Stomach (tissue), 4 donors: ENCODE results near the gene TALDO1.

Experiments
- CTCF ChIP-seq, 7 experiments: fragments of 450-650 bp in 4 of 7; fragments of 200-600 bp in 3 of 7; sonication (generic) in 3 of 7; IDR thresholded peaks; one replicate each; pipeline ENCODE4 v1.5.1; 2016 to 2019; ENCODE audit warnings: antibody characterized with exemption in 7 of 7, control low read depth in 2 of 7, mild to moderate bottlenecking in 1 of 7
- EP300 ChIP-seq: sonication (generic); formaldehyde crosslinking; IDR thresholded peaks from one replicate; pipeline ENCODE4 v1.6.1; 2017; ENCODE audit warnings: antibody characterized with exemption
- POLR2A ChIP-seq, 4 donors: fragments of 450-650 bp; IDR thresholded peaks; one replicate each; pipeline ENCODE4 v1.6.1; 2016; ENCODE audit warnings: antibody characterized with exemption in 4 of 4, control low read depth in 2 of 4, mild to moderate bottlenecking in 1 of 4, moderate library complexity in 1 of 4
- POLR2AphosphoS5 ChIP-seq, 3 donors: sonication (generic); formaldehyde crosslinking; IDR thresholded peaks; one replicate each; pipeline ENCODE4 v1.6.1; 2016; ENCODE audit warnings: antibody characterized with exemption in 3 of 3

- no peak for TF ChIP-seq CTCF (IDR thresholded peaks at IDR 0.05)
- no peak for TF ChIP-seq EP300
- no peak for TF ChIP-seq POLR2A (IDR thresholded peaks at IDR 0.05)
- TF ChIP-seq POLR2AphosphoS5 (IDR thresholded peaks at IDR 0.05) = no peak
These were observed 4.6 kb upstream of the TALDO1 start for GRCh38 chr11:742571-743201.
